ENCODE results near the gene TLL1.

GRCh38 chr4:166034965-166035364 lies 161.9 kb downstream of the TLL1 start:
- TF ChIP-seq HDGF (IDR thresholded peaks at IDR 0.05; ENCODE audit: borderline replicate concordance), result no peak
- TF ChIP-seq SUZ12 (IDR thresholded peaks at IDR 0.05), result no peak
- no peak for TF ChIP-seq FOXM1 (IDR thresholded peaks at IDR 0.05; ENCODE audit: borderline replicate concordance)
- TF ChIP-seq FOXK2 (IDR thresholded peaks at IDR 0.05), result no peak
- TF ChIP-seq ELF4 (IDR thresholded peaks at IDR 0.05), result no peak
